Loucy (cell line): ENCODE data around the gene PACSIN1.

Source experiments
- H2AFZ ChIP-seq: fragments of 200-600 bp; sonication (generic); 2 replicates; pipeline ENCODE4 v1.6.0; 2016; ENCODE audit warnings: antibody characterized with exemption, mild to moderate bottlenecking, low read length, moderate library complexity
- H3F3A ChIP-seq: fragments of 200-600 bp; 2 replicates; pipeline ENCODE4 v1.6.0; 2016; ENCODE audit warnings: antibody characterized with exemption, low read depth, mild to moderate bottlenecking
- H3K27me3 ChIP-seq: fragments of 200-600 bp; sonication (generic); 2 replicates; pipeline ENCODE4 v1.6.1; 2014; ENCODE audit warnings: low read length, mild to moderate bottlenecking; ENCODE audit not compliant: insufficient read depth, poor library complexity, severe bottlenecking
- H3K36me3 ChIP-seq: fragments of 200-600 bp; sonication (generic); 2 replicates; pipeline ENCODE4 v1.6.1; 2016; ENCODE audit warnings: low read length; ENCODE audit not compliant: insufficient read depth
- H3K4me1 ChIP-seq: fragments of 200-600 bp; sonication (generic); 2 replicates; pipeline ENCODE4 v1.5.1; 2014; ENCODE audit warnings: low read length, mild to moderate bottlenecking; ENCODE audit not compliant: insufficient read depth, poor library complexity, severe bottlenecking
- H3K4me2 ChIP-seq: fragments of 200-600 bp; sonication (generic); 2 replicates; pipeline ENCODE4 v1.6.0; 2014; ENCODE audit warnings: antibody characterized with exemption, low read length, low read depth, mild to moderate bottlenecking; ENCODE audit not compliant: poor library complexity, severe bottlenecking
- H3K4me3 ChIP-seq: fragments of 200-600 bp; sonication (generic); 2 replicates; pipeline ENCODE4 v1.5.1; 2014; ENCODE audit warnings: low read length, mild to moderate bottlenecking, mixed read lengths; ENCODE audit not compliant: poor library complexity, severe bottlenecking
- H3K79me2 ChIP-seq: fragments of 200-600 bp; sonication (generic); 2 replicates; pipeline ENCODE4 v1.6.1; 2014; ENCODE audit warnings: low read length; ENCODE audit not compliant: insufficient read depth
- H3K9ac ChIP-seq: fragments of 200-600 bp; sonication (generic); 2 replicates; pipeline ENCODE4 v1.6.0; 2014; ENCODE audit warnings: mild to moderate bottlenecking, low read depth, low read length, moderate library complexity; ENCODE audit not compliant: poor library complexity, severe bottlenecking
- H3K9me2 ChIP-seq: fragments of 200-600 bp; sonication (generic); replicated peaks from 2 replicates; pipeline ENCODE4 v1.6.1; 2016; ENCODE audit warnings: low read depth, low read length, mixed read lengths
- H3K9me3 ChIP-seq: fragments of 200-600 bp; sonication (generic); 2 replicates; pipeline ENCODE4 v1.6.1; 2014; ENCODE audit warnings: mild to moderate bottlenecking, antibody characterized with exemption, low read length, low read depth; ENCODE audit not compliant: insufficient read depth
- H4K20me1 ChIP-seq: fragments of 200-600 bp; sonication (generic); 2 replicates; pipeline ENCODE4 v1.6.0; 2014; ENCODE audit warnings: antibody characterized with exemption, low read length, mild to moderate bottlenecking; ENCODE audit not compliant: insufficient read depth, poor library complexity, severe bottlenecking
- CTCF ChIP-seq: fragments of 200-600 bp; sonication (generic); conservative IDR thresholded peaks from 2 replicates; pipeline ENCODE4 v1.5.1; 2014; ENCODE audit warnings: mild to moderate bottlenecking, antibody characterized with exemption, low read length
- EZH2phosphoT487 ChIP-seq: fragments of 200-600 bp; IDR thresholded peaks from 2 replicates; pipeline ENCODE4 v1.6.1; 2018; ENCODE audit warnings: antibody characterized with exemption, mild to moderate bottlenecking, moderate library complexity, borderline replicate concordance

PACSIN1 gene

GRCh38 chr6:34553146-34553545 lies 87.3 kb downstream of the PACSIN1 start:
- H3K9ac ChIP-seq = no peak overlapping the region

GRCh38 chr6:34553750-34554149 lies 87.9 kb downstream of the PACSIN1 start:
- no peak for TF ChIP-seq EZH2phosphoT487
- no peak for TF ChIP-seq CTCF
- no peak overlapping the region for H2AFZ ChIP-seq
- H3K4me1 ChIP-seq = peaks cover 5% of the 10 kb centered on the region

More at GRCh38 chr6:34553146-34553545, 87.3 kb downstream of the PACSIN1 start:
- H3K4me3 ChIP-seq = no peak overlapping the region
- H3K27me3 ChIP-seq = no peaks in the 10 kb centered on the region
- H3K36me3 ChIP-seq = no peaks in the 10 kb centered on the region
- no peaks in the 10 kb centered on the region for H4K20me1 ChIP-seq
- no peak for TF ChIP-seq CTCF
- no peak for TF ChIP-seq EZH2phosphoT487
- H3K4me2 ChIP-seq = no peak overlapping the region
- no peaks in the 10 kb centered on the region for H3K9me2 ChIP-seq
- no peak overlapping the region for H2AFZ ChIP-seq
- H3K79me2 ChIP-seq = no peaks in the 10 kb centered on the region
- no peaks in the 10 kb centered on the region for H3K9me3 ChIP-seq
- no peaks in the 10 kb centered on the region for H3F3A ChIP-seq
- peaks cover 5% of the 10 kb centered on the region for H3K4me1 ChIP-seq

GRCh38 chr6:34554291-34555006 lies 88.6 kb downstream of the PACSIN1 start:
- Histone ChIP-seq H3K9me3 (no peaks in the 10 kb centered on the region), H3K4me2 (peak overlapping the region; percentile 6), H3K36me3 (no peaks in the 10 kb centered on the region), H3K79me2 (no peaks in the 10 kb centered on the region), H3K9me2 (no peaks in the 10 kb centered on the region), H3K4me3 (no peak overlapping the region), H4K20me1 (no peaks in the 10 kb centered on the region), H3K27me3 (no peaks in the 10 kb centered on the region), H3K9ac (no peak overlapping the region), H2AFZ (no peak overlapping the region), H3K4me1 (peaks cover 5% of the 10 kb centered on the region), H3F3A (no peaks in the 10 kb centered on the region)
- TF ChIP-seq EZH2phosphoT487 = no peak

More at GRCh38 chr6:34553750-34554149, 87.9 kb downstream of the PACSIN1 start:
- Histone ChIP-seq H3F3A (no peaks in the 10 kb centered on the region), H3K9ac (no peak overlapping the region), H3K79me2 (no peaks in the 10 kb centered on the region), H3K9me3 (no peaks in the 10 kb centered on the region), H3K4me2 (no peak overlapping the region), H3K4me3 (no peak overlapping the region), H3K27me3 (no peaks in the 10 kb centered on the region), H4K20me1 (no peaks in the 10 kb centered on the region), H3K36me3 (no peaks in the 10 kb centered on the region), H3K9me2 (no peaks in the 10 kb centered on the region)

- Histone ChIP-seq H3K9me2 (no peaks in the 10 kb centered on the region), H3K9me3 (no peaks in the 10 kb centered on the region), H4K20me1 (no peaks in the 10 kb centered on the region), H3K79me2 (no peaks in the 10 kb centered on the region), H3K9ac (no peak overlapping the region), H3K4me3 (no peak overlapping the region), H3F3A (no peaks in the 10 kb centered on the region), H3K36me3 (no peaks in the 10 kb centered on the region), H3K27me3 (no peaks in the 10 kb centered on the region), H2AFZ (no peak overlapping the region), H3K4me1 (peaks cover 5% of the 10 kb centered on the region), H3K4me2 (no peak overlapping the region)
- TF ChIP-seq EZH2phosphoT487 = no peak
- no peak for TF ChIP-seq CTCF
Observed at GRCh38 chr6:34555007-34555322, 89.1 kb downstream of the PACSIN1 start.
